Calu3 (cell line): Measurements from ENCODE around the gene EFCAB6. TPM values are rescaled to one million over a fixed set of nuclear protein-coding genes. Genes with fewer than 3 reads are reported as not detected.

Experiments
- BruUV-seq: library from RNA; stranded (reverse); fragments of 400-500 nt; replicated peaks from 2 replicates; lab custom pipeline; 2021; lab: Mats Ljungman, UMichigan
- CTCF ChIA-PET: fragments of 300-600 bp; sonication (Branson Sonifier 250); formaldehyde crosslinking; loops from one replicate; lab custom pipeline; 2022; ENCODE audit warnings: antibody characterized with exemption; lab: Charles Lee
- DNase-seq: peaks from one replicate; pipeline ENCODE4 v3.0.0; 2022
- H3K27ac Mint-ChIP-seq: one replicate; pipeline ENCODE4 v1.8.0; 2022; ENCODE audit warnings: mixed read lengths; ENCODE audit not compliant: unreplicated experiment
- H3K27me3 Mint-ChIP-seq: one replicate; pipeline ENCODE4 v1.8.0; 2022; ENCODE audit warnings: mixed read lengths; ENCODE audit not compliant: unreplicated experiment
- H3K36me3 Mint-ChIP-seq: one replicate; pipeline ENCODE4 v1.8.0; 2022; ENCODE audit warnings: mild to moderate bottlenecking, moderate library complexity, mixed read lengths; ENCODE audit not compliant: insufficient read depth, unreplicated experiment
- H3K4me1 Mint-ChIP-seq: one replicate; pipeline ENCODE4 v1.8.0; 2022; ENCODE audit warnings: mild to moderate bottlenecking, low read depth, mixed read lengths; ENCODE audit not compliant: unreplicated experiment
- H3K4me3 Mint-ChIP-seq: one replicate; pipeline ENCODE4 v1.8.0; 2022; ENCODE audit warnings: mild to moderate bottlenecking, low read depth, moderate library complexity, mixed read lengths; ENCODE audit not compliant: unreplicated experiment
- H3K9me3 Mint-ChIP-seq: one replicate; pipeline ENCODE4 v1.8.0; 2022; ENCODE audit warnings: low read depth, mixed read lengths; ENCODE audit not compliant: unreplicated experiment
- CTCF ChIP-seq: fragments of 200-600 bp; IDR thresholded peaks from one replicate; pipeline ENCODE4 v1.8.0; 2022; ENCODE audit warnings: antibody characterized with exemption; ENCODE audit not compliant: unreplicated experiment
- intact Hi-C: fragments of 100-400 bp; cut with micrococcal nuclease; formaldehyde crosslinking; loops from one replicate; pipeline ENCODE4 v1.10.0; 2022; ENCODE audit not compliant: unreplicated experiment
- total RNA-seq: library from RNA; stranded (reverse); gene quantifications from 2 replicates; pipeline ENCODE4 v1.2.3, GENCODE V29; 2022

Gene EFCAB6
- total RNA-seq, 1 experiment from 2014 or later = 2.2 TPM

DNA sequence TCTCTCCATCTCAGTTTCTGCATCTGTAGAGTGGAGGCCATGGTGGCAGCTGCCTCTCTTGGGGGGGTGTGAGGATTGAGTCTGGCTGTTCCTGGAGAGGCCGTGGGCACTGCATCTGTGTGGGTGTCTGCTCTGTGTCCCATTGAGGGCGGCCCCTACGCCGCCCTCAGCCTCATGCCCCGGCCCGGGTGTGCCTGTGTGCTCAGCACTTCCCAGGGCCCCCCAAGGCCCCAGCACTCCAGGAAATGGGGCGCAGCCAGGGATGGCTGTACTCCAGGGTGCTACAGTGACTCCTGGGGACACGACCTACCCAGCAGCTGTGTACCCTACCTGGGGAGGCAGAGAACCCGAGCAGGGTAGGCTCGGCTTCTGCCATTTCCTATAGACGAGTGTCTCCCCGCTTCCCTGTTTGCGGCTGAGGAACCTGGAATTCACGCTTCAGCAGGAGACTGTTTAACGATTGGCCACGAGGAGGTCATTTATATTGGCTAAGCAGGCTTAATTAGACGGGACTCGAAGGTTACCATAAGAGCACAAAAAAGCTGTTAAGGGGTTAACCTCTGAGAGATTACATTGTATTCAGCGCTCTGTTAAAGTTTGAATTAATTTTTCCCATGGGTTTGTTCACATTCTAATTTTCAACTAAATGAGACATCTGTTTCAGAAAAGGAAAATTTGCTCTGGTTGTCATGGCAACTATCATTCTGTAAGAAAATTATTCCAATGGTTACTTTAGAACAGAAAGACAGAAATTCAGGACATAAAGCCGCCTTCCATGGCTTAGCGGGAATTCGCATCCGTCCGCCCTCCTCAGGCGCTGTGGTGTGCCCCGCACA, 323.9 kb downstream of the EFCAB6 start:
- DNase-seq = no peak
- no peaks in the 10 kb centered on the region for H3K4me1 Mint-ChIP-seq
- no peak overlapping the region for H3K4me3 Mint-ChIP-seq
- intact Hi-C loops = no loop called here
- no peak for TF ChIP-seq CTCF
- no peak overlapping the region for H3K27ac Mint-ChIP-seq
- peaks cover 34% of the 10 kb centered on the region for H3K27me3 Mint-ChIP-seq
- no peaks in the 10 kb centered on the region for H3K36me3 Mint-ChIP-seq
- CTCF ChIA-PET = interaction anchor here (0.6 kb wide), 1 partner anchor 620 kb away, joined by 3 read pairs; no protein-coding TSS in a partner anchor
- peaks cover 4% of the 10 kb centered on the region for H3K9me3 Mint-ChIP-seq
- no TSS peak for BruUV-seq

- BruUV-seq = no TSS peak
- Mint-ChIP-seq H3K27me3 (peaks cover 34% of the 10 kb centered on the region), H3K36me3 (no peaks in the 10 kb centered on the region), H3K9me3 (peaks cover 4% of the 10 kb centered on the region), H3K4me3 (no peak overlapping the region), H3K27ac (no peak overlapping the region), H3K4me1 (no peaks in the 10 kb centered on the region)
- CTCF ChIA-PET = interaction anchor here (0.6 kb wide), 1 partner anchor 619 kb away, joined by 3 read pairs; no protein-coding TSS in a partner anchor
- DNase-seq = no peak
- TF ChIP-seq CTCF = no peak
- intact Hi-C loops = no loop called here
These were observed 324.6 kb downstream of the EFCAB6 start for GRCh38 chr22:43487311-43488030.

DNA sequence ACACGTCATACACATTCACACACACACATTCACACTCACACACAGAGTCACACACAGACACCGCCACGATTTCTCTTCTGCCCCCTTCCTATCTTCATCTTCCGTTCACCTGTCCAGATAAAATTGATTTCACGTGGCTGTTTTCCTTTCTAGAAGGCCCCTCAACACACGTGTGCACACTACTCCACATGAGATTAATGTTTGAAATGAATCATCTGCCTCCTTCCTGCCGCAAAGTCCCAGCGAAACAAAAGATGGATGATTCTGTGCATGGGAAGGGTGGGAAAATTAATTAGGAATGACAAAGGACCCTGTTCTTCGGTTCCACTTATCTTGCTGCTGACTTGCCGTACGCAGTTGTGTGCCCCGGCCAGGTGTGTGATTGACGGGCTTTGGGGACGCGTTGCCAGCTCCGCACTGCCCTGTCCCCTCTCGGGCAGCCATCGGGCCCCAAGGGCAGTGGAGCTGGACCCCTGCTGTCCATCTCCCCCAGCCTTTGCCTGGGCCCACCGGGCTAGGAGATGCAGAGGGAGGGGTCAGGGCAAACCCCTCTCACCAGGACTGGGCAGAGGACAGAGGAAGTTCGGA, 326.5 kb downstream of the EFCAB6 start:
- Mint-ChIP-seq H3K4me1 (no peaks in the 10 kb centered on the region), H3K4me3 (no peak overlapping the region), H3K9me3 (no peaks in the 10 kb centered on the region), H3K27me3 (peaks cover 32% of the 10 kb centered on the region), H3K36me3 (no peaks in the 10 kb centered on the region), H3K27ac (no peak overlapping the region)
- CTCF ChIA-PET = no interaction called here
- intact Hi-C loops = no loop called here
- no peak for DNase-seq
- TF ChIP-seq CTCF = no peak
- no TSS peak for BruUV-seq

GRCh38 chr22:43484227-43484626, 327.9 kb downstream of the EFCAB6 start:
- DNase-seq = no peak
- CTCF ChIA-PET = no interaction called here
- no peak for TF ChIP-seq CTCF
- no TSS peak for BruUV-seq
- intact Hi-C loops = no loop called here
- Mint-ChIP-seq H3K36me3 (no peaks in the 10 kb centered on the region), H3K4me1 (no peaks in the 10 kb centered on the region), H3K27ac (no peak overlapping the region), H3K27me3 (peaks cover 20% of the 10 kb centered on the region), H3K4me3 (no peak overlapping the region), H3K9me3 (no peaks in the 10 kb centered on the region)
